ENCODE results near the gene PLPPR1. TPM values are rescaled to one million over a fixed set of nuclear protein-coding genes. Genes with fewer than 3 reads are reported as not detected.
A peak's percentile ranks its signal among the peaks of the same experiment; 100 is the strongest.
"Not testable (repeated sequence)": the region's sequence is repeated elsewhere in the genome, so short reads cannot be mapped to it uniquely, and the experiment has no call there.

The PLPPR1 gene
- total RNA-seq, 2 experiments from 2014 or later: not detected

DNA sequence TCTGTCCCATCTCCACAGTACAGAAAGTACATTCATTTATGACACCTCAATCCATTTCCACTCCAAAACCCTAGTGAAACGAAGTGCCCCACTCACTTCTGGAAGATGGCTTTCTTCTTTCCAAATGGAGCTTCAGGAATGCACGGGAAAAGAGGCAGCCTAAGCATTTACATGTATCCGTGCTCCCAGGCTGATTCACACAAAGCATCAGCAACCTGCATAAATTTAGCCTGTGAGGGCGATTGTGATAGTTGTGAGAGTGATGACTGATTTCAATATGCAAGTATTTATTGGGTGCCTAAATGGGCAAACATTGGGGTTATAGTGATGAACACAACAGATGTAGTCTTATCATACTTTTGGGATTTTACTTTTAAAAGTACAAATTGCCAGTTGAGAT is 86.6 kb downstream of the PLPPR1 start:
- H3K27me3 Mint-ChIP-seq: no peaks in the 10 kb centered on the region
- H3K4me3 Mint-ChIP-seq: no peak overlapping the region
- POLR2A ChIA-PET: no interaction called here
- H3K36me3 Mint-ChIP-seq (ENCODE audit: low read depth): no peaks in the 10 kb centered on the region
- no peak overlapping the region for H3K27ac Mint-ChIP-seq
- no peaks in the 10 kb centered on the region for H3K9me3 Mint-ChIP-seq
- no peaks in the 10 kb centered on the region for H3K4me1 Mint-ChIP-seq
- CTCF ChIA-PET: no interaction called here
- no peak for DNase-seq

DNA sequence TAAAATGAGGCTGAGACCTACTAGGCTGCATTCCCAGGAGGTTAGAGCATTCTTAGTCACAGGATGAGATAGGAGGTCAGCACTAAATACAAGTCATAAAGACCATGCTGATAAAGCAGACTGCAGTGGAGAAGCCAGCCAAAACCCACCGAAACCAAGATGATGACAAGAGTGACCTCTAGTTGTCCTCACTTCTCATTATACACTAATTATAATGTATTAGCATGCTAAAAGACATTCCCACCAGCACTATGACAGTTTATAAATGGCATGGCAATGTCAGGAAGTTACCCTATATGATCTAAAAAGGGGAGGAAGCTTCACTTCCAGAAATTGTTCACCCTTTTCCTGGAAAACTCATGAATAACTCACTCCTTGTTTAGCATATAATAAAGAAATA is 88.6 kb downstream of the PLPPR1 start:
- POLR2A ChIA-PET: no interaction called here
- no peaks in the 10 kb centered on the region for H3K27me3 Mint-ChIP-seq
- no peak overlapping the region for H3K4me3 Mint-ChIP-seq
- CTCF ChIA-PET: no interaction called here
- H3K27ac Mint-ChIP-seq: no peak overlapping the region
- H3K36me3 Mint-ChIP-seq (ENCODE audit: low read depth): no peaks in the 10 kb centered on the region
- no peaks in the 10 kb centered on the region for H3K4me1 Mint-ChIP-seq
- H3K9me3 Mint-ChIP-seq: no peaks in the 10 kb centered on the region
- no peak for DNase-seq

DNA sequence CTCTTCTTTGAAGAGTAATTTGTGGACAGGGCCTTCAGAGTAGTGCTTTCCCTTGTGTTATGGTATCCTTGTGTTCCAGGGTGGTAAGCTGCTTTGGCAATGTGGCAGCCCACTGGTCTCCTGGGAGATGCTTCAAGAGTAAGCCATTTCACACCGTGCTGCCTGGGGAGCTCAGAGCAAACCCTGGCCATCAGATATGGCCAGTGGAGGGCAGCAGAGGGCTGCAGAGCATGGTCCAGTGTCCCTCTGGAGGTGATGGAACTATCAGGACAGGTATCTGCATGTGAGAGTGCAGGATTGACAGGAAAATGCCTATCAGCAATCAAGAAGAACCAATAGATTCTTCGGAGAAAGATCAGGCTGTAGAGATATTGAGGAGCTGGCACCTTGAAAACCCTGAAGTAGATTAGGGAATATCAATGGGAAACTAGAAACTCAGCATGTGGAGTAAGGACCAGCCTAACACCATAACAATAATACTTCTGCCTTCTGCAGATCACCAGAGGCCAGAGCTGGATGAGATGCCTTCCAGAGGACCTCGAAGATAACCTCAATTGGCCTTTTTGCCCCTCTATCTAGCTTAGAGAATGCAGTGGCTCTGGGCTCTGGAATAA is 90.8 kb downstream of the PLPPR1 start:
- H3K27ac Mint-ChIP-seq: no peak overlapping the region
- POLR2A ChIA-PET: no interaction called here
- no peaks in the 10 kb centered on the region for H3K27me3 Mint-ChIP-seq

DNA sequence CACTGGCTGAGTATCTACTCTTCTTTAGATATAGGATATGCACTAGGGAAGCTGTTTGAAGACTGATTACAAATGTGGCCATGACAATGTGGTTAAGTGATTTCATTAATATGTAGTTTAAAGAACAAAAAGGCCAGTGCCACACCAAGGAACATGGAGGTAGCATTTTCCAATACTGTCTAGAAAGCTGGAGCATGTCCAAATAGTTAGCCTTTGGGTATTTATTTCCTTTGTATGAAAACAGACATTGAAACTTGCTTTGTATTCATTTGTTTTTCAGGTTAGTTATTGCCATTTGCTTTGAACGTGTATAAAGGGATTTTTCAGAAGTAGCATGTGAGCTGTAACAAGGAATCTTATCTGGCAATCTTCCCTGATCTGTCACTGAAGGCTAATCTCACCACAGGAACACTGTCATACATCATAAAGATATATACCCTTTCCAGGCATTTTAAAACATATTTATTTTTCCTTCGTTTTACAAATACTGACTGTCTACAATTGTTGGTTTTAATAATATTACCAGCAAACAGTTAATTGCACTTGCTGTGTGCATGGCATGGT is 93.4 kb downstream of the PLPPR1 start:
- POLR2A ChIA-PET: no interaction called here
- Mint-ChIP-seq H3K4me3 (no peak overlapping the region), H3K27me3 (no peaks in the 10 kb centered on the region), H3K36me3 (ENCODE audit: low read depth) (no peaks in the 10 kb centered on the region), H3K9me3 (peaks cover 2% of the 10 kb centered on the region), H3K4me1 (no peaks in the 10 kb centered on the region), H3K27ac (no peak overlapping the region)
- no peak for DNase-seq
- CTCF ChIA-PET: no interaction called here

More for the DNA sequence above, 90.8 kb downstream of the PLPPR1 start:
- H3K4me3 Mint-ChIP-seq: no peak overlapping the region
- H3K4me1 Mint-ChIP-seq: no peaks in the 10 kb centered on the region
- no peaks in the 10 kb centered on the region for H3K36me3 Mint-ChIP-seq (ENCODE audit: low read depth)
- peak; percentile 14 for DNase-seq
- H3K9me3 Mint-ChIP-seq: peaks cover 2% of the 10 kb centered on the region
- CTCF ChIA-PET: no interaction called here

DNA sequence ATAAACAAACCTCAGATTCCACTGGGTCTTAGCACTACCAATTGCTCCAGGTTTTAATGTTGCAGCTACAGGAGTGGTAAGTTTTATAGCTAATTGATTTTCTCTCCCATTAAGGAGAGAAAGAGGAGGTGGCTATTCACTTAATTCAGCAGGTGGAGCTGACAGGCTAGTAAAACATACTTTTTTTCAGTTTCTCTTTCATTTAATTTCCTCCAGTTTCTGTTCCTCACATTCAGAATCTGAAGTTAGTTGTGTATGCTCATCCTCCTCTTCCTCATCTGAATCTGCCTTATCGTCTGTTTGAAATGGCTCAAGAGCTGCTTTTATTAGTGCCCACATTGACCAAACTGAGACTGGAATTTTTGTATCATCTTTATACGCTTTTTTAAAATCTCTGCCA is 98.0 kb downstream of the PLPPR1 start:
- ChIA-PET POLR2A (no interaction called here), CTCF (no interaction called here)
- Mint-ChIP-seq H3K27me3 (no peaks in the 10 kb centered on the region), H3K4me1 (no peaks in the 10 kb centered on the region), H3K36me3 (ENCODE audit: low read depth) (no peaks in the 10 kb centered on the region), H3K4me3 (no peak overlapping the region), H3K27ac (no peak overlapping the region), H3K9me3 (peaks cover 2% of the 10 kb centered on the region)
- DNase-seq: no peak

DNA sequence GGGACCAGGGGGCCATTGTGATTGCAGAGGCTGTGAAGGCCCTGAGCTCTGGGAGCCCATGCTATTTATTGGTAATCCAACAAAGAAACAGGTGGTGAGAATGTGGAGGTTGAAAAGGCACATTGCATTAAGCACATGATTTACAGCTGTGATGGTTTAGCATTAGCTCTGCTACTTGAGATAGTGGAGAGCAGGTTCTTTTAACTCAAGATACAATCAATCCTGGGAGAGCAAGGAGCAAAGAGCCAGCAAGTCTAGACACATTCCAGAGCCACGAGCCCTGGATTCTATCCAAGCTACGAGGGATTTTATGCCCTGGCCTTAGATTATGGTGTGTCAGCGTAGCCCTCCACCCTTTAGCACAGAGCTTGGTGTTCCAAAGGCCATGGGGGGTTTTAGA is 98.8 kb downstream of the PLPPR1 start:
- DNase-seq, CTCF ChIA-PET: not testable (repeated sequence)

DNA sequence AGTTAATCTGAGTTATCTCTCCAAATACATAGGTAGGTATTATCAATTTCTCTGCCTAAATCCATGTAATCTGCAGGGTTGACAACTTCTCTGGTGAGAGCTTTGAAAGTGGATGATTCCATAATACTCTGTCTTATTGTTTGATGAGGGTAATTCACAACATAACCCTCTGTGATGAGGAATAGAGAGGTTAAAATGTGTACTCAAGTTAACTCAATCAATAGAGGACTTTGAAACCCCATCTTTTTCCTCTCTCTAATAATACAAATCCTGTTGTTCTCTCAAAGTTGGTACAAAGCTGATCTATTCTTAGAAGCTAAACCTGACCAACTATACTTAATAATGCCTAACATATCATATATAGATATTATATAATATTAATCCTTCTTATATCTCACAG is 100.1 kb downstream of the PLPPR1 start:
- CTCF ChIA-PET: no interaction called here
- Mint-ChIP-seq H3K4me1 (no peaks in the 10 kb centered on the region), H3K36me3 (ENCODE audit: low read depth) (no peaks in the 10 kb centered on the region), H3K27ac (no peak overlapping the region), H3K27me3 (no peaks in the 10 kb centered on the region), H3K9me3 (no peaks in the 10 kb centered on the region), H3K4me3 (no peak overlapping the region)
- no peak for DNase-seq
- POLR2A ChIA-PET: no interaction called here

More for the DNA sequence above, 98.8 kb downstream of the PLPPR1 start:
- POLR2A ChIA-PET; H3K36me3 Mint-ChIP-seq (ENCODE audit: low read depth); H3K27ac Mint-ChIP-seq; H3K27me3 Mint-ChIP-seq; H3K9me3 Mint-ChIP-seq; H3K4me1 Mint-ChIP-seq; H3K4me3 Mint-ChIP-seq: not testable (repeated sequence)

DNA sequence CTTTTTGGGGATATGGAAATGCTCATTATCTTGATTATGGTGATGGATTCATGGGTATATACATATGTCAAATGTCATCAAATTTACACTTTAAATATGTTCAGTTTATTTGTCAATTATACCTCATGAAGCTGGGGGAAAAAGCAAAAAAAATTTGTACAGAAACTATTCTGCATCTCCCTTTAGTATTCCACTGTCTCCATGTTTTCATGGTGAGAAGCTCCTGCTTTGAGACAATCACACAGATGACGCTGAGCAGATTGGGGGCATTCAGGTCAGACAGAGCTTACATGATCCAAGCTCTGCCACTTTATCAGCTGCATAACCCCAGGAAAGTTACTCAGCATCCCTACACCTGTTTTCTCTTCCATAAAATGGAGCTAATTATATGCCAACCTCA is 101.5 kb downstream of the PLPPR1 start:
- no peak overlapping the region for H3K27ac Mint-ChIP-seq
- H3K4me1 Mint-ChIP-seq: no peaks in the 10 kb centered on the region
- H3K36me3 Mint-ChIP-seq (ENCODE audit: low read depth): no peaks in the 10 kb centered on the region
- no peaks in the 10 kb centered on the region for H3K27me3 Mint-ChIP-seq
- H3K4me3 Mint-ChIP-seq: no peak overlapping the region
- no peak for DNase-seq
- H3K9me3 Mint-ChIP-seq: no peaks in the 10 kb centered on the region
- POLR2A ChIA-PET: no interaction called here
- CTCF ChIA-PET: no interaction called here

DNA sequence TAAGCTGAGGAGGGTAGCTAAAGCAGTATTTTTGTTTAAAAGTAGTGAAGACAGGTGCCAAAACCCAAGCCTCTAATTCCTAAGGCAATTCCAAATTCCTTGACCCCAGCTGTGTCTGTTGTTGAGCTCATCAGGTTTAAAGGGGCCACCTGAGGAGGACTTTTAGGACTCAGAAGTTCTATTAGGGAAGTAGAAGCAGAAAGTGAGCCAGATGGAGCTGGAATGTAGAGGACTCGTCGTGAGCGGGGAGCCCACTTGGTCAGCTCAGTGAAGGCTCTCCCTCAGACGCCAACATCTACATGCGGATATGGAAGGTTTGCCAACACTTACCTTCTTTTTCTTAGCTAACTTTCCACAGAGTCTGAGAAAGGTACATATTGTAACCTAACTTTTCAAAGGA is 102.8 kb downstream of the PLPPR1 start:
- Mint-ChIP-seq H3K36me3 (ENCODE audit: low read depth) (no peaks in the 10 kb centered on the region), H3K27me3 (no peaks in the 10 kb centered on the region), H3K9me3 (no peaks in the 10 kb centered on the region), H3K4me3 (no peak overlapping the region), H3K4me1 (no peaks in the 10 kb centered on the region), H3K27ac (no peak overlapping the region)
- ChIA-PET POLR2A (no interaction called here), CTCF (no interaction called here)
- DNase-seq: no peak

DNA sequence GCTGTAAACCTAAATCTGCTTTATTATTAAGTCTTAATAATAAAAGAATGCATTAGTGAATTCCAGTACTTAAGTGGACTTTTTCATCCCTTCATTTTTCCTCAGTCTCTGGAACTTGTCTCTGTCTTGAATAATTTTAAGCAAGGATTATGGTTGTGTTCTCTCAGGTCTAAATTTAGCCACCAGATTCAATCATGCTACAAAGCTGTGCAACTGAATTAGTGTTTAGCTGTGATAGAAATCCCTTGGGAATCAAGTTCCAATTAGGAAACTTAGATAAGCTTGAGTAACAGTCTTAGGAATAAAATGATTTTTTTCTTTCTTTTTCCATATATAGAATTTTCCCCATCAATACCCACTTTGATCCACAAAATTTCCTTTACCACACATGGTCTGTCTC is 104.3 kb downstream of the PLPPR1 start:
- H3K36me3 Mint-ChIP-seq (ENCODE audit: low read depth): no peaks in the 10 kb centered on the region
- H3K4me1 Mint-ChIP-seq: no peaks in the 10 kb centered on the region
- H3K4me3 Mint-ChIP-seq: no peak overlapping the region
- DNase-seq: no peak
- H3K27me3 Mint-ChIP-seq: peaks cover 1% of the 10 kb centered on the region
- ChIA-PET CTCF (no interaction called here), POLR2A (no interaction called here)
- H3K9me3 Mint-ChIP-seq: no peaks in the 10 kb centered on the region
- H3K27ac Mint-ChIP-seq: no peak overlapping the region

DNA sequence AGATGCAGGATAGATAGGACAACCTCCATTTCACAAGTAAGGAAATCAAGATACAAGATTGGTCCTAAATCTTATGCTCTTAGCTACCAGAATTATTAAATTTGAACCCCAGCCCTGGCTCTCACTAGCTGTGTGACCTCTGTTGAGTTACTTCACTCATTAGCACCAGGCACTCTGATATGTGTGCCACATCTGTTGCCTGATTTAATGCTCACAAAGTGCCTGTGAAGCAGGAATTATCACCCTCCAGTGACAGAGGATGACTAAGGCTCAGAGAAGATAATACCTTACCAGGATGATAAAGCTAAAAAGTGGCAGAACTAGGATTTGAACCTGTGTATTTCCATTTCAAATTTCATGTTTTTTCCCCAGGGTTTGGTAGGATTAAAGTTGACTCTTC is 110.0 kb downstream of the PLPPR1 start:
- Mint-ChIP-seq H3K27ac (no peak overlapping the region), H3K27me3 (peaks cover 1% of the 10 kb centered on the region), H3K4me1 (no peaks in the 10 kb centered on the region), H3K4me3 (no peak overlapping the region), H3K36me3 (ENCODE audit: low read depth) (no peaks in the 10 kb centered on the region), H3K9me3 (no peaks in the 10 kb centered on the region)
- DNase-seq: no peak
- ChIA-PET POLR2A (no interaction called here), CTCF (no interaction called here)

DNA sequence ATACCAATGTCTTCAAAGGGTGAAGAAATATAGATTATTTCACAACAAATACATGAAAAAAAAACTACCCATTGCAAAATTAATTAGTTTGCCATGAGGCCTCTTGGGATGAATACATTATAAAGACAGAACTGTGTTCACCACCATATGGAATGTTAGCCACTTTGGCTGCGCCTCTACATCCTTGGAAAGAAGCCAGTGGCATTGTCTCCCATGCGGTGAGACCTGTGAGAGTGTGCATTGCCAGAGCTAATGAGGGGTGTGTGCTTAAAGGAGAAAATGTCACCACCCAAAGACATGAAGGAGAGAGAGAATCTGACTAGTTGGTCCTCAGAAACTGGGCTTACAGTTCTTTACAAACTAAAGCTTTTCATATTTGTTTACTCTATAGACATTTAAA is 110.6 kb downstream of the PLPPR1 start:
- no peak for DNase-seq
- Mint-ChIP-seq H3K9me3 (no peaks in the 10 kb centered on the region), H3K27ac (no peak overlapping the region), H3K36me3 (ENCODE audit: low read depth) (no peaks in the 10 kb centered on the region), H3K4me1 (no peaks in the 10 kb centered on the region), H3K27me3 (peaks cover 1% of the 10 kb centered on the region), H3K4me3 (no peak overlapping the region)
- POLR2A ChIA-PET: no interaction called here
- CTCF ChIA-PET: no interaction called here

DNA sequence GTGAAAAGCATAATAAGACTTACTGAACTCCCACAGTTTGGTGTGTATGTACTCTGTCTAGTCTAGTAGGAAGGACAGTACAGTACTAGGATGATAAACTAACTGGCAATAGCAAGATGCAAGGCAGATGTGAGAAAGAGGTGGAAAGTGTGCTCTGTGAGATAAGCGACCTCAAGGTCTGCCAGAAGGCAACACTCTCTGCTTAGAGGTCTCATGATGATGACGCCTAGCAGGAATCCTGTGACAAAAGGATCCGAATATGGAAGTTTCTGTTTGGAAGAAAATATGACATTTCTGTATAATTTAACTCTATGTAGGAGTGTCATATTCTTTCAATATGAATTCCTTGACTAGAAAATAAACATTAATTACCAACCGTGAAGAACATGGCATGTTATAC is 112.2 kb downstream of the PLPPR1 start:
- CTCF ChIA-PET: no interaction called here
- POLR2A ChIA-PET: no interaction called here
- H3K4me3 Mint-ChIP-seq: no peak overlapping the region
- no peaks in the 10 kb centered on the region for H3K9me3 Mint-ChIP-seq
- DNase-seq: no peak
- peaks cover 1% of the 10 kb centered on the region for H3K27me3 Mint-ChIP-seq
- no peaks in the 10 kb centered on the region for H3K36me3 Mint-ChIP-seq (ENCODE audit: low read depth)
- H3K27ac Mint-ChIP-seq: no peak overlapping the region
- no peaks in the 10 kb centered on the region for H3K4me1 Mint-ChIP-seq

DNA sequence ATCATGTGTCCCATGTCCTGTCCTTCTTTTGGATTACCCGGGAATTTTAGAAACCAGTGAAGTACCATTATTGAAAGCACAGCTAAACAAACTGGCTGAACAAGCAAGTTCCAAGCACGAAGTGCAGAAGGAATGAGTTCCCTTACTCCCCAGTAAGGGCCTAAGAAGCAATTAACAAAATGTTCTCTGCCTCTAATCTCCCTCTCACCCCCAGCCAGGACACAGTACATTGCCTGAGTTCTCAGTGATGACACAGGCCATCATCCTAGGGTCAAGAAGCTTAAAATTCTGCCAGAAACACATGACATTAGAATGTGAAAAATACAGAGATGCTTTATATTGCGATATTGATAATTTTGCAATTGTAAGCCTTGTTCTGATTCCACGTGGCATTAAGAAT is 118.0 kb downstream of the PLPPR1 start:
- no peak for DNase-seq
- H3K36me3 Mint-ChIP-seq (ENCODE audit: low read depth): no peaks in the 10 kb centered on the region
- no peak overlapping the region for H3K27ac Mint-ChIP-seq
- H3K4me1 Mint-ChIP-seq: no peaks in the 10 kb centered on the region
- no peaks in the 10 kb centered on the region for H3K27me3 Mint-ChIP-seq
- H3K9me3 Mint-ChIP-seq: peaks cover 3% of the 10 kb centered on the region
- ChIA-PET POLR2A (no interaction called here), CTCF (no interaction called here)
- no peak overlapping the region for H3K4me3 Mint-ChIP-seq

All from activated CD4-positive, alpha-beta T cell treated with anti-CD3 and anti-CD28 coated beads, Interleukin-2, amount 10 ng/mL, durations not matched to agents 7 days and 5 days (primary cell).